Uterus (tissue), 2 donors: ENCODE measurements around the gene TNRC18.

Source experiments
- POLR2A ChIP-seq, 2 donors: fragments of 450-650 bp; IDR thresholded peaks; one replicate each; pipeline ENCODE4 v1.6.1; 2016; ENCODE audit warnings: antibody characterized with exemption in 2 of 2, mild to moderate bottlenecking in 1 of 2, moderate library complexity in 1 of 2
- TF ChIP-seq, protein P1 (sequence below), 4 experiments: fragments of 200-600 bp in 2 of 4; fragments of 450-650 bp in 2 of 4; sonication (generic) in 2 of 4; IDR thresholded peaks; one replicate each; pipeline ENCODE4 v1.5.1; 2016 to 2019; ENCODE audit warnings: antibody characterized with exemption in 4 of 4, mild to moderate bottlenecking in 2 of 4, moderate library complexity in 1 of 4

DNA sequence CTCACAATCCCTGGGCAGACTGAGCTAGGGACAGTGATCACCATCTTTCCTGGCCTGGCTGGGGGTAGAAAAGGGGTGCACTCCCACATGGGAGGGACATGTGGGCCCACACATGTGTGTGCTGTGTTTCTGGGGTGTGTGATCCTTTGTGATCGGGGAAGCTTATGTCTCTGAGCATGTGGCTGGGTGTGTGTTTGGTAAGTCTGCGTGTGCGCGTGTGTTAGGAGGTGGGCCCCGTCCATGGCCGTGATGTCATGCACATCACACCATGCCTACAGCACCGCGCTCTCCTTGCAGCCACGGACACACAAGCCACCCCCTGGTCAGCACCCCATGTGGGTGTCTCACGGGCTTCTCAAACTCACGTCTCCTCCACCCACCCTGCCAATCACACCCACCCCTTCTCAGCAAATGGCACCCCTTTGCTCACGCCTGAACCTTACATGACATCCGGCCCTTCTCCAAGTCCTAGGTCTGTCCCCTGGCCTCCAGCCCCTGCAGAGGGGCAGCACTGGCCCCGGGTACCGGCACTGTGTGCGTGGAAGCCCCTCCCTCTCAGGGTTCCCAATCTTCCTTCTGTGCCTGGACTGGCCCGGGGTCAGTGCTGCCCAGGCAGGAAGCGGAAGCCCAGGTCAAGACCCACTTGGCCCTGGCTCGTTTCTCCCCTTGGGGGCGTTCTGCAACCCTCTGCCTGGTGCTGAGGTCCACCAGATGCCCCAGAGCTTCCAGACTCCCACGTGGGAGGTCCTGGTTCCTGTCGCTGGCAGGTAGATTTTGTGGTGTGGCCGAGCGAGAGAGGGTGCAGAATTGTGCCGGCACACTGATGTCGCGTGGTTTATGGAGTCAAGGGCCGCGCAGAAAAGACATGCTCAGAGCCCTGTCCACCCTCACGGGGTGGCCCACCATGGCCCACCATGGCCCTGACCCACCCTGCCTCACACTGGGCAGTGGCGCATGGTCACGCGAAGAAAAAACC is 128.3 kb downstream of the TNRC18 start:
- TF ChIP-seq, protein P1, sequence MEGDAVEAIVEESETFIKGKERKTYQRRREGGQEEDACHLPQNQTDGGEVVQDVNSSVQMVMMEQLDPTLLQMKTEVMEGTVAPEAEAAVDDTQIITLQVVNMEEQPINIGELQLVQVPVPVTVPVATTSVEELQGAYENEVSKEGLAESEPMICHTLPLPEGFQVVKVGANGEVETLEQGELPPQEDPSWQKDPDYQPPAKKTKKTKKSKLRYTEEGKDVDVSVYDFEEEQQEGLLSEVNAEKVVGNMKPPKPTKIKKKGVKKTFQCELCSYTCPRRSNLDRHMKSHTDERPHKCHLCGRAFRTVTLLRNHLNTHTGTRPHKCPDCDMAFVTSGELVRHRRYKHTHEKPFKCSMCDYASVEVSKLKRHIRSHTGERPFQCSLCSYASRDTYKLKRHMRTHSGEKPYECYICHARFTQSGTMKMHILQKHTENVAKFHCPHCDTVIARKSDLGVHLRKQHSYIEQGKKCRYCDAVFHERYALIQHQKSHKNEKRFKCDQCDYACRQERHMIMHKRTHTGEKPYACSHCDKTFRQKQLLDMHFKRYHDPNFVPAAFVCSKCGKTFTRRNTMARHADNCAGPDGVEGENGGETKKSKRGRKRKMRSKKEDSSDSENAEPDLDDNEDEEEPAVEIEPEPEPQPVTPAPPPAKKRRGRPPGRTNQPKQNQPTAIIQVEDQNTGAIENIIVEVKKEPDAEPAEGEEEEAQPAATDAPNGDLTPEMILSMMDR (IDR thresholded peaks at IDR 0.05), result no peak
- TF ChIP-seq POLR2A (IDR thresholded peaks at IDR 0.05), result no peak
